ENCODE measurements around the gene IL1A. TPM values are rescaled to one million over a fixed set of nuclear protein-coding genes. Genes with fewer than 3 reads are reported as not detected.

IL1A gene
- total and polyA plus RNA-seq, 9 of the 15 experiments (the other 6 are each of a cell fraction or from before 2014, with no cell fraction given), result 0.03 to 0.27 (median 0.14) TPM; not detected in 2

DNA sequence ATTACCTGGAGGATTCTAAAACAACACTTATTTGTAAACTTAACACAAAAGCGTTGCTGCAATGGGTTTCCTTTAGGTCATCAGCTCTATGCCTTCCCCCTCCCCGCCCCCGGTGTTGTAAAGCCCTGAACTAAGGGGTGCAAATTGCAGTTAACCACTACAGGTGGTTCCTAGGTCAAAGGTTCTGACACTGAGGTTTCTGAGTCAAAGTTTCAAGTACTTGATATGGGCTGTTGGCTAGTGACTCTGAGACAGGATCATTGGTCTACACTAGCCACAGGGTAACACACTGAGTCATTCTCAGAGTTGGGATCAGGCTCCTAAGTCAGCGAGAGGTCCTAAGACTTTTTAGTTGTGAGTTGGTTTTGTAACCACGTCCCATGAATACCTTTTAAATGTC, 36.8 kb upstream of the IL1A start (continued):
- TF ChIP-seq FOXM1 (IDR thresholded peaks at IDR 0.05; ENCODE audit: low read depth), result no peak
- no peak for TF ChIP-seq FOXM1 (CRISPR knock-in tag; IDR thresholded peaks at IDR 0.05; ENCODE audit: low read depth)
- TF ChIP-seq SOX6 (IDR thresholded peaks at IDR 0.05), result no peak
- TF ChIP-seq, protein P1, sequence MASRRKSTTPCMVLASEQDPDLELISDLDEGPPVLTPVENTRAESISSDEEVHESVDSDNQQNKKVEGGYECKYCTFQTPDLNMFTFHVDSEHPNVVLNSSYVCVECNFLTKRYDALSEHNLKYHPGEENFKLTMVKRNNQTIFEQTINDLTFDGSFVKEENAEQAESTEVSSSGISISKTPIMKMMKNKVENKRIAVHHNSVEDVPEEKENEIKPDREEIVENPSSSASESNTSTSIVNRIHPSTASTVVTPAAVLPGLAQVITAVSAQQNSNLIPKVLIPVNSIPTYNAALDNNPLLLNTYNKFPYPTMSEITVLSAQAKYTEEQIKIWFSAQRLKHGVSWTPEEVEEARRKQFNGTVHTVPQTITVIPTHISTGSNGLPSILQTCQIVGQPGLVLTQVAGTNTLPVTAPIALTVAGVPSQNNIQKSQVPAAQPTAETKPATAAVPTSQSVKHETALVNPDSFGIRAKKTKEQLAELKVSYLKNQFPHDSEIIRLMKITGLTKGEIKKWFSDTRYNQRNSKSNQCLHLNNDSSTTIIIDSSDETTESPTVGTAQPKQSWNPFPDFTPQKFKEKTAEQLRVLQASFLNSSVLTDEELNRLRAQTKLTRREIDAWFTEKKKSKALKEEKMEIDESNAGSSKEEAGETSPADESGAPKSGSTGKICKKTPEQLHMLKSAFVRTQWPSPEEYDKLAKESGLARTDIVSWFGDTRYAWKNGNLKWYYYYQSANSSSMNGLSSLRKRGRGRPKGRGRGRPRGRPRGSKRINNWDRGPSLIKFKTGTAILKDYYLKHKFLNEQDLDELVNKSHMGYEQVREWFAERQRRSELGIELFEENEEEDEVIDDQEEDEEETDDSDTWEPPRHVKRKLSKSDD (conservative IDR thresholded peaks at IDR 0.05; ENCODE audit: low read length), result no peak
- TF ChIP-seq, protein P2, sequence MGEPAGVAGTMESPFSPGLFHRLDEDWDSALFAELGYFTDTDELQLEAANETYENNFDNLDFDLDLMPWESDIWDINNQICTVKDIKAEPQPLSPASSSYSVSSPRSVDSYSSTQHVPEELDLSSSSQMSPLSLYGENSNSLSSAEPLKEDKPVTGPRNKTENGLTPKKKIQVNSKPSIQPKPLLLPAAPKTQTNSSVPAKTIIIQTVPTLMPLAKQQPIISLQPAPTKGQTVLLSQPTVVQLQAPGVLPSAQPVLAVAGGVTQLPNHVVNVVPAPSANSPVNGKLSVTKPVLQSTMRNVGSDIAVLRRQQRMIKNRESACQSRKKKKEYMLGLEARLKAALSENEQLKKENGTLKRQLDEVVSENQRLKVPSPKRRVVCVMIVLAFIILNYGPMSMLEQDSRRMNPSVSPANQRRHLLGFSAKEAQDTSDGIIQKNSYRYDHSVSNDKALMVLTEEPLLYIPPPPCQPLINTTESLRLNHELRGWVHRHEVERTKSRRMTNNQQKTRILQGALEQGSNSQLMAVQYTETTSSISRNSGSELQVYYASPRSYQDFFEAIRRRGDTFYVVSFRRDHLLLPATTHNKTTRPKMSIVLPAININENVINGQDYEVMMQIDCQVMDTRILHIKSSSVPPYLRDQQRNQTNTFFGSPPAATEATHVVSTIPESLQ (CRISPR knock-in tag; IDR thresholded peaks at IDR 0.05), result no peak
- no peak for TF ChIP-seq ZBTB17 (CRISPR knock-in tag; IDR thresholded peaks at IDR 0.05)
- TF ChIP-seq SNIP1 (IDR thresholded peaks at IDR 0.05; ENCODE audit: low read depth), result no peak
- TF ChIP-seq MXI1 (IDR thresholded peaks at IDR 0.05; ENCODE audit: low read depth, low read length), result no peak
- no peak for TF ChIP-seq NCOA1 (IDR thresholded peaks at IDR 0.05; ENCODE audit: low read depth)
- TF ChIP-seq JUND (IDR thresholded peaks at IDR 0.05; ENCODE audit: borderline replicate concordance, low read depth, low read length), result 0 out of 2 replicates have a peak, but pooled peaks have one; percentile 13
- no peak for TF ChIP-seq JUND (tag; IDR thresholded peaks at IDR 0.05; ENCODE audit: borderline replicate concordance, low read depth, low read length)
- TF ChIP-seq, protein P3, sequence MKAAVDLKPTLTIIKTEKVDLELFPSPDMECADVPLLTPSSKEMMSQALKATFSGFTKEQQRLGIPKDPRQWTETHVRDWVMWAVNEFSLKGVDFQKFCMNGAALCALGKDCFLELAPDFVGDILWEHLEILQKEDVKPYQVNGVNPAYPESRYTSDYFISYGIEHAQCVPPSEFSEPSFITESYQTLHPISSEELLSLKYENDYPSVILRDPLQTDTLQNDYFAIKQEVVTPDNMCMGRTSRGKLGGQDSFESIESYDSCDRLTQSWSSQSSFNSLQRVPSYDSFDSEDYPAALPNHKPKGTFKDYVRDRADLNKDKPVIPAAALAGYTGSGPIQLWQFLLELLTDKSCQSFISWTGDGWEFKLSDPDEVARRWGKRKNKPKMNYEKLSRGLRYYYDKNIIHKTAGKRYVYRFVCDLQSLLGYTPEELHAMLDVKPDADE (conservative IDR thresholded peaks at IDR 0.05; ENCODE audit: control insufficient read depth, low read depth, low read length), result no peak
- TF ChIP-seq LCOR (CRISPR knock-in tag; IDR thresholded peaks at IDR 0.05), result no peak
- no peak for TF ChIP-seq ZBTB7A (IDR thresholded peaks at IDR 0.05; ENCODE audit: borderline replicate concordance, control insufficient read depth, low read depth, low read length)
- TF ChIP-seq, protein P4, sequence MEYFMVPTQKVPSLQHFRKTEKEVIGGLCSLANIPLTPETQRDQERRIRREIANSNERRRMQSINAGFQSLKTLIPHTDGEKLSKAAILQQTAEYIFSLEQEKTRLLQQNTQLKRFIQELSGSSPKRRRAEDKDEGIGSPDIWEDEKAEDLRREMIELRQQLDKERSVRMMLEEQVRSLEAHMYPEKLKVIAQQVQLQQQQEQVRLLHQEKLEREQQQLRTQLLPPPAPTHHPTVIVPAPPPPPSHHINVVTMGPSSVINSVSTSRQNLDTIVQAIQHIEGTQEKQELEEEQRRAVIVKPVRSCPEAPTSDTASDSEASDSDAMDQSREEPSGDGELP (CRISPR knock-in tag; IDR thresholded peaks at IDR 0.05; ENCODE audit: borderline replicate concordance), result no peak
- TF ChIP-seq, protein P5, sequence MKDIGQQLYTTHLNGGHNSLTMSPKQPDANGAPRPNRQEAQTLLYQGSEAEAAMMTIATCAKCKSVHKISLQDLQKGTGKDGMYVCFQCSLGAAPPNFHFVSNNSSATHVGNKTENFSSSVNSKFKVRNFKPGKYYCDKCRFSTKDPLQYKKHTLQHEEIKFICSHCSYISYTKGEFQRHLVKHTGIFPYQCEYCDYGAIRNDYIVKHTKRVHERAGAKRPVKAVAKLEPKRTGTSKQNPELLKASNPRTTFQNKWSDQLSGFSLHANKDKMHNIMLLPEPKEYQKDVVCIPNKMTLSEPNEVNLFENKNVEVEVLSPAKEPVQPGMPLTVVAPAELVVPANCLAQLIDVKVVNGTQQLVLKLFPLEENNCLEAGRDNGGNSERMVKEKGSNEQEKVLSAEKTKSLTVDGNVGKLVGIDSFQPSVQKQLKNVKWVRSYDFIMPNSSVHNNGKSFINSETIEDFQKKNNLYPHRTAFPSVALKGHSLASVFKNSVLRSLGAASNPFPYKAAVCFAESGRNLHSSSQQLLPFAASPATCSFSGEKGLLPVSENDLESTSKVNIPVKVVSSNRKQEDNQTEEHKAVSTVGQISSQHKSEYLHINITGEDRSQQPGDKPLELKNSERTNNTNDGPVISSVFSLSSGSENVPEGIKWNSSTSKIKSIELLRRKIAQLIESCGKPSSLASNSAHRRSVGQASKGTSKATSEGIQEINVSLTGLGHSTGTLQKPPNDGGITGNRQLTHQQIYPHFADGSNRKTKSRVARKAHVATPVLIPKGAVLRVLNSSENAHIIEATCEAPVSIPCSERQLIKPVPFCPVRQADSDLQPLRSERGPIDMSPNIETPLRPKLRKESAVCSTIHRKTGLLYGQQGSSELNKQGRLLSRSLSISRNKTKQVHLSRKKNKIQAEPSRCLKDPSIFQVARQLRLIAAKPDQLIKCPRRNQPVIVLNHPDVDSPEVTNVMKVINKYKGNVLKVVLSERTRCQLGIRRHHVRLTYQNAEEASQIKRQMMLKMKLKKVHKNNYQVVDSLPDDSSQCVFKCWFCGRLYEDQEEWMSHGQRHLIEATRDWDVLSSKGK (CRISPR knock-in tag; IDR thresholded peaks at IDR 0.05), result no peak
- 0 out of 4 replicates have a peak, but pooled peaks of 1 of the 2 experiments have one; percentile 27 for TF ChIP-seq RCOR1 (IDR thresholded peaks at IDR 0.05; ENCODE audit: borderline replicate concordance in 1 of 2, low read depth in 2 of 2, low read length in 2 of 2)
- no peak for TF ChIP-seq GTF2E2 (tag; IDR thresholded peaks at IDR 0.05)
- TF ChIP-seq ZNF780A (CRISPR knock-in tag; IDR thresholded peaks at IDR 0.05), result no peak

All from K562 (cell line).